ENCODE results near the gene NRBF2.
A peak's percentile ranks its signal among the peaks of the same experiment; 100 is the strongest.

NRBF2 gene

GRCh38 chr10:63133821-63134557, 861 bp downstream of the NRBF2 start:
- H3K9me3 ChIP-seq (ENCODE audit: insufficient read depth, low read length): no peaks in the 10 kb centered on the region
- peaks cover 26% of the 10 kb centered on the region for H3K4me1 ChIP-seq (ENCODE audit: low read length)
- peak overlapping the region; percentile 95 for H3K4me2 ChIP-seq (ENCODE audit: low read length)
- H2AFZ ChIP-seq (ENCODE audit: low read depth, low read length): no peak overlapping the region
- peaks cover 7% of the 10 kb centered on the region for H3K36me3 ChIP-seq (replicated peaks; ENCODE audit: low read depth, low read length)
- TF ChIP-seq EZH2phosphoT487 (IDR thresholded peaks at IDR 0.05; ENCODE audit: low read depth): no peak
- TF ChIP-seq, protein P1, sequence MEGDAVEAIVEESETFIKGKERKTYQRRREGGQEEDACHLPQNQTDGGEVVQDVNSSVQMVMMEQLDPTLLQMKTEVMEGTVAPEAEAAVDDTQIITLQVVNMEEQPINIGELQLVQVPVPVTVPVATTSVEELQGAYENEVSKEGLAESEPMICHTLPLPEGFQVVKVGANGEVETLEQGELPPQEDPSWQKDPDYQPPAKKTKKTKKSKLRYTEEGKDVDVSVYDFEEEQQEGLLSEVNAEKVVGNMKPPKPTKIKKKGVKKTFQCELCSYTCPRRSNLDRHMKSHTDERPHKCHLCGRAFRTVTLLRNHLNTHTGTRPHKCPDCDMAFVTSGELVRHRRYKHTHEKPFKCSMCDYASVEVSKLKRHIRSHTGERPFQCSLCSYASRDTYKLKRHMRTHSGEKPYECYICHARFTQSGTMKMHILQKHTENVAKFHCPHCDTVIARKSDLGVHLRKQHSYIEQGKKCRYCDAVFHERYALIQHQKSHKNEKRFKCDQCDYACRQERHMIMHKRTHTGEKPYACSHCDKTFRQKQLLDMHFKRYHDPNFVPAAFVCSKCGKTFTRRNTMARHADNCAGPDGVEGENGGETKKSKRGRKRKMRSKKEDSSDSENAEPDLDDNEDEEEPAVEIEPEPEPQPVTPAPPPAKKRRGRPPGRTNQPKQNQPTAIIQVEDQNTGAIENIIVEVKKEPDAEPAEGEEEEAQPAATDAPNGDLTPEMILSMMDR (IDR thresholded peaks at IDR 0.05; ENCODE audit: low read depth, low read length): no peak
- H3K4me3 ChIP-seq (ENCODE audit: low read length): peak overlapping the region; percentile 97
- H3K27ac ChIP-seq (ENCODE audit: low read length): peak overlapping the region; percentile 87
- peak overlapping the region; percentile 94 for H3K9ac ChIP-seq (ENCODE audit: low read length)
- peaks cover 57% of the 10 kb centered on the region for H3K79me2 ChIP-seq (ENCODE audit: low read length)
- H3K27me3 ChIP-seq (ENCODE audit: low read depth, low read length): no peaks in the 10 kb centered on the region
- H4K20me1 ChIP-seq (ENCODE audit: insufficient read depth, low read length): peaks cover 43% of the 10 kb centered on the region

DNA sequence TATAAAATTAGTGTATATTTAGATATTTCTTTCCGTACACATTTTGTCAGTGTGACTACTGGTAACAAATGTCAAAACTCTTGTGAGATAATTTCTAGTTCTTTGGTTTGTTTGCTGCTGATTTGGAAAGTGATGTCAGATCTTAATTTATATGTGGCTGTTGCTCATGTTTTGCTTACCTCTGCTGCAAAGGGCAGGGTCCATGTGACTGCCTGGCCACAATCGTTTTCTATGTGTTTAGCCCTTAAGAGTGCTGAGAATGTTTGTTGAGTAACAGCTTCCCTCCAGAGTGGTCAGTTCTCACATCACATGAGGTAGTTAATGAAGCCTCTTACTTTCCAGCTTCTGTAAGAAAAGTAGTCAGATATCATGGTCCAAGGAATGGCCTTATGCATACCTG, 4.2 kb downstream of the NRBF2 start:
- Histone ChIP-seq H3K4me3 (ENCODE audit: low read length) (no peak overlapping the region), H3K4me1 (ENCODE audit: low read length) (peaks cover 26% of the 10 kb centered on the region), H2AFZ (ENCODE audit: low read depth, low read length) (no peak overlapping the region), H3K9ac (ENCODE audit: low read length) (no peak overlapping the region), H3K79me2 (ENCODE audit: low read length) (peaks cover 90% of the 10 kb centered on the region), H3K9me3 (ENCODE audit: insufficient read depth, low read length) (no peaks in the 10 kb centered on the region), H3K27me3 (ENCODE audit: low read depth, low read length) (no peaks in the 10 kb centered on the region), H3K4me2 (ENCODE audit: low read length) (no peak overlapping the region), H3K27ac (ENCODE audit: low read length) (no peak overlapping the region), H3K36me3 (replicated peaks; ENCODE audit: low read depth, low read length) (peaks cover 9% of the 10 kb centered on the region), H4K20me1 (ENCODE audit: insufficient read depth, low read length) (peaks cover 73% of the 10 kb centered on the region)
- TF ChIP-seq, protein P1 (IDR thresholded peaks at IDR 0.05; ENCODE audit: low read depth, low read length): no peak
- TF ChIP-seq EZH2phosphoT487 (IDR thresholded peaks at IDR 0.05; ENCODE audit: low read depth): no peak

DNA sequence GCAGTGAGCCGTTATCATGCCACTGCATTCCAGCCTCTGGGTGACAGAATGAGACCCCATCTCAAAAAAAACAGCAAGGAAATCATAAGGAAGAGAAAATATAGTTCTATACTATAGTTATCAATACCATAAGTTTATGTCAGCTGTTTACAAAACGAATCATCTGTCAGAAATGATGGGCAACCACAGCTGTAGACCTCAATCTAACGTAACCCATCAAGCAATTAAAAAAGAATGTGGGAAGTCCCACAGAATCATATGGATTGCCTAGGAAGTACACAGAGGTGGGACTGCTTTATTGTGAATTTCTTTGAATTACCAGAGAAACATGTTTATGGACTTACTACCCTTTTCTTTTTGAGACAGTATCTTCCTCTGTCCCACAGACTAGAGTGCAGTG, 6.9 kb downstream of the NRBF2 start:
- TF ChIP-seq, protein P1 (IDR thresholded peaks at IDR 0.05; ENCODE audit: low read depth, low read length): no peak
- TF ChIP-seq EZH2phosphoT487 (IDR thresholded peaks at IDR 0.05; ENCODE audit: low read depth): no peak
- no peak overlapping the region for H2AFZ ChIP-seq (ENCODE audit: low read depth, low read length)
- H3K27me3 ChIP-seq (ENCODE audit: low read depth, low read length): no peaks in the 10 kb centered on the region
- peaks cover 9% of the 10 kb centered on the region for H3K36me3 ChIP-seq (replicated peaks; ENCODE audit: low read depth, low read length)
- peaks cover 99% of the 10 kb centered on the region for H3K79me2 ChIP-seq (ENCODE audit: low read length)
- H3K27ac ChIP-seq (ENCODE audit: low read length): no peak overlapping the region
- H3K4me2 ChIP-seq (ENCODE audit: low read length): no peak overlapping the region
- peaks cover 16% of the 10 kb centered on the region for H3K4me1 ChIP-seq (ENCODE audit: low read length)
- no peak overlapping the region for H3K4me3 ChIP-seq (ENCODE audit: low read length)
- no peaks in the 10 kb centered on the region for H3K9me3 ChIP-seq (ENCODE audit: insufficient read depth, low read length)
- H4K20me1 ChIP-seq (ENCODE audit: insufficient read depth, low read length): peaks cover 83% of the 10 kb centered on the region
- no peak overlapping the region for H3K9ac ChIP-seq (ENCODE audit: low read length)

GRCh38 chr10:63142136-63142535, 9.0 kb downstream of the NRBF2 start:
- Histone ChIP-seq H3K9ac (ENCODE audit: low read length) (no peak overlapping the region), H3K79me2 (ENCODE audit: low read length) (peaks cover 96% of the 10 kb centered on the region), H3K9me3 (ENCODE audit: insufficient read depth, low read length) (no peaks in the 10 kb centered on the region), H3K4me3 (ENCODE audit: low read length) (no peak overlapping the region), H4K20me1 (ENCODE audit: insufficient read depth, low read length) (peaks cover 78% of the 10 kb centered on the region), H3K4me1 (ENCODE audit: low read length) (peaks cover 3% of the 10 kb centered on the region; the same call in 1 of the 2 replicates), H3K4me2 (ENCODE audit: low read length) (no peak overlapping the region), H3K36me3 (replicated peaks; ENCODE audit: low read depth, low read length) (peaks cover 11% of the 10 kb centered on the region), H3K27ac (ENCODE audit: low read length) (no peak overlapping the region), H3K27me3 (ENCODE audit: low read depth, low read length) (no peaks in the 10 kb centered on the region), H2AFZ (ENCODE audit: low read depth, low read length) (no peak overlapping the region)
- TF ChIP-seq, protein P1 (IDR thresholded peaks at IDR 0.05; ENCODE audit: low read depth, low read length): no peak
- no peak for TF ChIP-seq EZH2phosphoT487 (IDR thresholded peaks at IDR 0.05; ENCODE audit: low read depth)
